ENCODE measurements around the gene INPP5A. TPM values are rescaled to one million over a fixed set of nuclear protein-coding genes. Genes with fewer than 3 reads are reported as not detected.

The INPP5A gene
- total and polyA plus RNA-seq, 9 of the 15 experiments (the other 6 are each of a cell fraction or from before 2014, with no cell fraction given): 0.66 to 11.6 (median 7.7) TPM

GRCh38 chr10:132687181-132687892, 149.8 kb downstream of the INPP5A start:
- H2AFZ ChIP-seq (ENCODE audit: low read depth, low read length): no peak overlapping the region
- H3K4me2 ChIP-seq (ENCODE audit: insufficient read depth, low read length): no peak overlapping the region
- FAIRE-seq (no peak), DNase-seq (ENCODE audit: extremely low read depth in 1 of 4, low spot score in 3 of 4) (no peak), ATAC-seq (no peak)
- H3K79me2 ChIP-seq (ENCODE audit: control insufficient read depth, insufficient read depth, low read length): peaks cover 3% of the 10 kb centered on the region; the same call in 1 of the 3 replicates
- no peaks in the 10 kb centered on the region for H3K27me3 ChIP-seq (ENCODE audit: control insufficient read depth in 2 of 2, insufficient read depth in 2 of 2, low read length in 2 of 2)
- TF ChIP-seq ZC3H11A (IDR thresholded peaks at IDR 0.05; ENCODE audit: low read depth, low read length) (no peak), ZNF212 (CRISPR knock-in tag; IDR thresholded peaks at IDR 0.05) (no peak), TAF15 (IDR thresholded peaks at IDR 0.05; ENCODE audit: low read depth, low read length) (no peak), ZFPM2 (CRISPR knock-in tag; IDR thresholded peaks at IDR 0.05) (no peak), ZNF398 (CRISPR knock-in tag; IDR thresholded peaks at IDR 0.05) (no peak)
- no peak overlapping the region for H3K27ac ChIP-seq (ENCODE audit: extremely low read depth, low read depth, low read length)
- 86% methylated on average over 8 of the region's 21 CpGs for WGBS (ENCODE audit: insufficient coverage, low coverage, missing lambda C conversion rate)
- intact Hi-C loops (cut with micrococcal nuclease) (no loop called here), in situ Hi-C loops (cut with MboI) (no loop called here)
- H3K9me1 ChIP-seq (ENCODE audit: control insufficient read depth, insufficient read depth, low read length): no peaks in the 10 kb centered on the region
- H3K4me1 ChIP-seq (replicated peaks in 1 of 2; ENCODE audit: control insufficient read depth in 2 of 2, insufficient read depth in 2 of 2, low read length in 2 of 2): peaks cover 21 to 27% of the 10 kb centered on the region in 2 experiments
- no peaks in the 10 kb centered on the region for H4K20me1 ChIP-seq (replicated peaks; ENCODE audit: control insufficient read depth, insufficient read depth, low read length)
- H3K4me3 ChIP-seq: no peak overlapping the region
- BruUV-seq (replicated peaks): no TSS peak
- POLR2A ChIA-PET: no interaction called here
- CTCF ChIA-PET (ENCODE audit: low intra/inter-chr PET ratio): no interaction called here
- no peaks in the 10 kb centered on the region; the same call in 1 of the 2 replicates for H3K9me3 ChIP-seq (replicated peaks; ENCODE audit: control insufficient read depth, insufficient read depth, low read depth, low read length)
- H3K9ac ChIP-seq (ENCODE audit: insufficient read depth in 1 of 2, low read depth in 2 of 2, low read length in 2 of 2): no peak overlapping the region
- H3K36me3 ChIP-seq (ENCODE audit: control insufficient read depth, insufficient read depth, low read length): no peaks in the 10 kb centered on the region

Data from K562 (cell line).